Measurements from ENCODE around the gene OBI1.

The OBI1 gene

GRCh38 chr13:78658630-78659449 lies at the start of gene OBI1:
Gene OBI1, minus strand, starts transcription at chr13:78659155. Its CDS starts 35 bp downstream, at chr13:78659120.
- peak; percentile 88 for DNase-seq (ENCODE audit: low read depth)

GRCh38 chr13:78701383-78701782 lies 42.4 kb upstream of the OBI1 start:
- no peak for DNase-seq (ENCODE audit: low read depth)

- DNase-seq (ENCODE audit: low read depth), result no peak
These were observed 41.4 kb upstream of the OBI1 start for GRCh38 chr13:78700121-78700910.

- no peak for DNase-seq (ENCODE audit: low read depth)
These were observed 30.1 kb upstream of the OBI1 start for GRCh38 chr13:78689011-78689410.

GRCh38 chr13:78686461-78686860 lies 27.5 kb upstream of the OBI1 start:
- no peak for DNase-seq (ENCODE audit: low read depth)

- DNase-seq (ENCODE audit: low read depth), result no peak
These were observed 21.8 kb upstream of the OBI1 start for GRCh38 chr13:78680576-78681350.

- DNase-seq (ENCODE audit: low read depth), result no peak
These were observed 21.2 kb upstream of the OBI1 start for GRCh38 chr13:78680115-78680561.

- DNase-seq (ENCODE audit: low read depth), result no peak
These were observed 20.4 kb upstream of the OBI1 start for GRCh38 chr13:78679329-78679728.

GRCh38 chr13:78675112-78675511 lies 16.2 kb upstream of the OBI1 start:
- no peak for DNase-seq (ENCODE audit: low read depth)

- DNase-seq (ENCODE audit: low read depth), result no peak
These were observed 15.7 kb upstream of the OBI1 start for GRCh38 chr13:78674638-78675037.

GRCh38 chr13:78662467-78662866 lies 3.5 kb upstream of the OBI1 start:
- DNase-seq (ENCODE audit: low read depth), result no peak

- no peak for DNase-seq (ENCODE audit: low read depth)
These were observed 1.5 kb upstream of the OBI1 start for GRCh38 chr13:78660495-78660857.

GRCh38 chr13:78659732-78660494 lies 958 bp upstream of the OBI1 start:
- DNase-seq (ENCODE audit: low read depth), result no peak

GRCh38 chr13:78659450-78659730 lies 435 bp upstream of the OBI1 start:
- DNase-seq (ENCODE audit: low read depth), result no peak

GRCh38 chr13:78657699-78658629 lies 991 bp downstream of the OBI1 start:
- DNase-seq (ENCODE audit: low read depth), result no peak

GRCh38 chr13:78655906-78656305 lies 3.0 kb downstream of the OBI1 start:
- no peak for DNase-seq (ENCODE audit: low read depth)

- DNase-seq (ENCODE audit: low read depth), result no peak
These were observed 3.9 kb downstream of the OBI1 start for GRCh38 chr13:78655007-78655406.

- no peak for DNase-seq (ENCODE audit: low read depth)
These were observed 6.3 kb downstream of the OBI1 start for GRCh38 chr13:78652651-78653050.

- DNase-seq (ENCODE audit: low read depth), result no peak
These were observed 8.3 kb downstream of the OBI1 start for GRCh38 chr13:78650717-78651083.

GRCh38 chr13:78649997-78650716 lies 8.8 kb downstream of the OBI1 start:
- no peak for DNase-seq (ENCODE audit: low read depth)

Measured in activated T-cell treated with anti-CD3 and anti-CD28 coated beads for 24 hours (primary cell).